ENCODE data around the gene CLCF1.
"Not testable (repeated sequence)": the region's sequence is repeated elsewhere in the genome, so short reads cannot be mapped to it uniquely, and the experiment has no call there.

Gene CLCF1

DNA sequence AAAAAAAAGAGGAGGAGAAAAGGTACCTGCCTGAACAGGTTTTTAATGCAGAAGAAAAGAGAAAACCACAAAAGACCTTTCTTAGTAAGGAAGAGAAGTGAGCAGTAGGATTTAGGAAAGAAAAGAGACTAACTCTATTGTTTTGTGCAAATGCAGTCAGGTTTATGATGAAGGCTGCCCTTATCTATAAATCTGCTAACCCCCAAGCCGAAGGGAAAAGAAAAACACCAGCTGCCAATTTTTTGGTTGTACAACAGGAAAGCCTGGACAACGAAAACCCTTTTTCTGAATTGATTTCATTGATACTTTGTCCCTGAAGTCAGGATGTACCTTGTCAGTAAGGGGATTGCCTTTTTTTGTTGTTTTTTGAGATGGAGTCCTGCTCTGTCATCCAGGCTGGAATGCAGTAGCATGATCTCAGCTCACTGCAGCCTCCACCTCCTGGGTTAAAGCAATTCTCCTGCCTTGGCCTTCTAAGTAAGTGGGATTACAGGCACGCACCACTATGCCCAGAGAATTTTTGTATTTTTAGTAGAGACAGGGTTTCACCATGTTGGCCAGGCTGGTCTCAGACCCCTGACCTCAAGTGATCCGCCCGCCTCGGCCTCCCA, 41.2 kb downstream of the CLCF1 start:
- no peak for DNase-seq (ENCODE audit: low read depth, low spot score)

GRCh38 chr11:67323526-67323925, 49.9 kb downstream of the CLCF1 start:
- no peak for DNase-seq (ENCODE audit: low read depth, low spot score)

DNA sequence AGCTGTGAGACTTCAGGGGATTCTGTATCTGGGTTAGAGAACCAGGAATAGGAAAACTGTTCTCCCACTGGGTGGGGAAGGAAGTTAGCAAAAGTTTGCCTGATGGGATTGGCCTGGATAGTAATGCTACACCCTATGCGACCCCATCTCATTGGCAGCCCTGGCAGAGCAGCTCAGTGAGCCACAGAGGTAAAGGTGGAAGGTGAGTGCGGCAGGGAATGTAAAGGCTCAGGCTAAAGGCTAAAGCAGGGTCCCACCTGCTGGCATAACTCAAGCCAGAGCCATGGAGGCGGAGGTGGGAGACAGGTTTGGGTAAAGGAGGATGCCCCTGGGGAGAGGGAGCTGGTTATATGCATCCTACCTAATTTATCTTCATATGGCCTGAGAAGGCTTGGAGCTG, 51.3 kb downstream of the CLCF1 start:
- no peak for DNase-seq (ENCODE audit: low read depth, low spot score)

DNA sequence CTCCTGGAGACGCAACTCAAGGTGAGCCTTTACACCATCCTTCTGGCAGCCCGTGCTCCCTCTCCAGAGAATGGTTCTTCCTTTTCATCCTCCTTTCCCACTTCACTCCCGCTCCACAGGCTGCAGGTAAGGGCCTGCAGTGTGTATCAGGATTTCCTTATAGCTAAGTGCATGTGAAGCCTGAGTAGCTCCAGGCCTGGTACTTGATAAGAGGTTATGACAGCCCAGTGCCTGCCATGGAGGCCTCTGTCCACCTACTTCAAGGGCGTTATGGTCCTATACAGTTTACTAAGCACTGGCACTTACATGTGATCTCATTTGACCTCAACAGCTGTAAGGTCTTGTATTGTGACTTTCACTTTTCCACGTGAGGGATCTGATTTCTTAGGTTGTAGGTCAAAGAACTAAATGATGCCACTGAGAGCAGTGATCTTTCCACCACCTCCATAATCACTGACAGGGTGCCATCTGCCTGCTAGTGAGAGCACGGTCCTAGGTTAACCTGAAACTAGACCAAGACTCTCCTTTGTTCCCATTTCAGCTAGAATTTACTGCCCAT, 52.0 kb downstream of the CLCF1 start:
- no peak for DNase-seq (ENCODE audit: low read depth, low spot score)

- no peak for DNase-seq (ENCODE audit: low read depth, low spot score)
Observed at GRCh38 chr11:67320691-67321090, 52.7 kb downstream of the CLCF1 start.

DNA sequence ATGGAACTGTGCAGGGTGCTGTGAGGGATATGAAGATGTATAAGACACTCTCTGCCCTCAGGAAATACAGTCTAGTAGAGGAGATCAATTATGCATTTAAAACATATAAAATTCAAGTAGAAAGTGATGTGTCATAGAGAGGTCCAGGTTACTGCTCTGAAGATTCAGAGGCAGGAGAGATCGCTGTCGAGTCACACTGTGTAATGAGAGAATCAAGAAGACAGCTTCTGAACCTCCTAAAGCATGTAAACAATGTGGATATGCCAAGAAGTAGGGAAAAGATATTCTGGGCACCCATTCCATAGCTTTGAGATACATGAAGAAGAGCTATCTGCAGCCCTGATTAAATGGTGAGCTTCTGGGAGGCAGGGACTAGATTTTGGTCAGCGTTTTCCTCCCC, 53.4 kb downstream of the CLCF1 start:
- DNase-seq (ENCODE audit: low read depth, low spot score): no peak

GRCh38 chr11:67318876-67319275, 54.5 kb downstream of the CLCF1 start:
- DNase-seq (ENCODE audit: low read depth, low spot score): not testable (repeated sequence)

GRCh38 chr11:67317888-67318555, 55.4 kb downstream of the CLCF1 start:
- DNase-seq (ENCODE audit: low read depth, low spot score): no peak

- DNase-seq (ENCODE audit: low read depth, low spot score): peak; percentile 97
Observed at GRCh38 chr11:67317205-67317887, 56.1 kb downstream of the CLCF1 start.

- DNase-seq (ENCODE audit: low read depth, low spot score): no peak
Observed at GRCh38 chr11:67316882-67317204, 56.6 kb downstream of the CLCF1 start.

DNA sequence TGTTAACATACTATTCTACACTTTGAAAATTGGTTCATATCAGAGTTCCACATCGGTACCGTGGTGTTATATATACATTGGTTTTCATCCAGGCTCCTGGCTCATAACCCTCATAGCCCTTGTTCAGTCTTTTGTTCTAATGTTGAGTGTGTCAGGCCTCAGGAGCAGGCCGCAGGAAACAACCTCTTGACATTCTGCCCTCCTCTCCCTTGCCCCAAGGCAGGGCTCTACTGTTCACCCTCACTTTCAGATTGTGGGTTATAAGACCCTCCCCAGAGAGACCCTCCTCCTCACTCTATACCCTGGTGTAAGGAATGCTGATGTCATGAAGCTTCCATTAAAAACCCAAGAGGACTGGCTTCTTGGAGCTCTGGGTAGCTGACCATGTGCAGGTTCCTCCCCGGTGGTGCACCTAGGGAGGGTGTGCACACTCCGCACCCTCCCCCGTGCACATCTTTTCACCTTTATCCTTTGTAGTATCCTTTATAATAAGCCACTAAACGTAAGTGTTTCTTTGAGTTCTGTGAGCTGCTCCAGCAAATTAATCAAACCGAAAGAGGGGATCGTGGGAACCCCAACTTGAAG, 58.0 kb downstream of the CLCF1 start:
- no peak for DNase-seq (ENCODE audit: low read depth, low spot score)

GRCh38 chr11:67314218-67314617, 59.2 kb downstream of the CLCF1 start:
- no peak for DNase-seq (ENCODE audit: low read depth, low spot score)

Data from activated naive CD8-positive, alpha-beta T cell treated with anti-CD3 and anti-CD28 coated beads, Interleukin-2, amount 50 U/mL, for 16 hours (primary cell).